Measurements from ENCODE around the gene RGS5.

The RGS5 gene

GRCh38 chr1:163191301-163191700, 11.4 kb downstream of the RGS5 start:
- TF ChIP-seq CSRNP3 (CRISPR knock-in tag; IDR thresholded peaks at IDR 0.05) (no peak), ARNTL (CRISPR knock-in tag; IDR thresholded peaks at IDR 0.05; ENCODE audit: borderline replicate concordance, low read depth) (no peak), ZFP3 (CRISPR knock-in tag; IDR thresholded peaks at IDR 0.05) (no peak), PPARA (CRISPR knock-in tag; IDR thresholded peaks at IDR 0.05; ENCODE audit: borderline replicate concordance) (no peak), TOX (CRISPR knock-in tag; IDR thresholded peaks at IDR 0.05; ENCODE audit: borderline replicate concordance) (no peak), ZFP30 (CRISPR knock-in tag; IDR thresholded peaks at IDR 0.05) (no peak), TCF4 (CRISPR knock-in tag; IDR thresholded peaks at IDR 0.05; ENCODE audit: borderline replicate concordance) (no peak), ZNF8 (CRISPR knock-in tag; IDR thresholded peaks at IDR 0.05) (no peak), SNAI2 (CRISPR knock-in tag; IDR thresholded peaks at IDR 0.05) (no peak), RARB (CRISPR knock-in tag; IDR thresholded peaks at IDR 0.05) (no peak), GLIS3 (CRISPR knock-in tag; IDR thresholded peaks at IDR 0.05) (no peak), ESRRG (CRISPR knock-in tag; IDR thresholded peaks at IDR 0.05) (no peak), CREB5 (CRISPR knock-in tag; IDR thresholded peaks at IDR 0.05; ENCODE audit: low read depth) (no peak), ZNF70 (CRISPR knock-in tag; IDR thresholded peaks at IDR 0.05) (no peak), ISL1 (CRISPR knock-in tag; IDR thresholded peaks at IDR 0.05) (no peak), POU6F1 (CRISPR knock-in tag; IDR thresholded peaks at IDR 0.05; ENCODE audit: borderline replicate concordance, low read depth) (no peak), ZC3H10 (CRISPR knock-in tag; IDR thresholded peaks at IDR 0.05) (no peak), BACH2 (CRISPR knock-in tag; IDR thresholded peaks at IDR 0.05; ENCODE audit: borderline replicate concordance) (no peak)
- ATAC-seq = no peak

GRCh38 chr1:163188947-163189346, 13.8 kb downstream of the RGS5 start:
- no peak for ATAC-seq
- TF ChIP-seq SNAI2 (CRISPR knock-in tag; IDR thresholded peaks at IDR 0.05) (no peak), OSR1 (CRISPR knock-in tag; IDR thresholded peaks at IDR 0.05) (no peak), ISL1 (CRISPR knock-in tag; IDR thresholded peaks at IDR 0.05) (no peak), ZNF8 (CRISPR knock-in tag; IDR thresholded peaks at IDR 0.05) (no peak), ARNTL (CRISPR knock-in tag; IDR thresholded peaks at IDR 0.05; ENCODE audit: borderline replicate concordance, low read depth) (no peak), PATZ1 (CRISPR knock-in tag; IDR thresholded peaks at IDR 0.05; ENCODE audit: borderline replicate concordance) (no peak), ZNF70 (CRISPR knock-in tag; IDR thresholded peaks at IDR 0.05) (no peak), RARB (CRISPR knock-in tag; IDR thresholded peaks at IDR 0.05) (no peak), TOX (CRISPR knock-in tag; IDR thresholded peaks at IDR 0.05; ENCODE audit: borderline replicate concordance) (no peak), CREB5 (CRISPR knock-in tag; IDR thresholded peaks at IDR 0.05; ENCODE audit: low read depth) (no peak), POU6F1 (CRISPR knock-in tag; IDR thresholded peaks at IDR 0.05; ENCODE audit: borderline replicate concordance, low read depth) (no peak), ZFP3 (CRISPR knock-in tag; IDR thresholded peaks at IDR 0.05) (no peak), TCF4 (CRISPR knock-in tag; IDR thresholded peaks at IDR 0.05; ENCODE audit: borderline replicate concordance) (no peak), GLIS3 (CRISPR knock-in tag; IDR thresholded peaks at IDR 0.05) (no peak), CSRNP3 (CRISPR knock-in tag; IDR thresholded peaks at IDR 0.05) (no peak)

Data from SK-N-SH treated with all-trans-retinoic acid at 6 μM for 48 hours (cell line).